A549 (cell line): Measurements from ENCODE around the gene TSPAN1. TPM values are rescaled to one million over a fixed set of nuclear protein-coding genes. Genes with fewer than 3 reads are reported as not detected.

Experiments
- ATAC-seq, 2 experiments: fragments of 200-7000 bp in 1 of 2; fragments of >200 bp in 1 of 2; cut with Nextera tagmentation in 1 of 2; cut with Tn5 transposase in 1 of 2; 3 replicates each; pipeline versions ENCODE4 v1.8.0 to v1.9.1; 2018 to 2020; ENCODE audit warnings: mild to moderate bottlenecking in 1 of 2, moderate library complexity in 1 of 2
- CTCF ChIA-PET: fragments of 300-600 bp; sonication (Branson Sonifier 250); formaldehyde crosslinking; extraction: SDS; loops from one replicate; lab custom pipeline; 2021; ENCODE audit warnings: antibody characterized with exemption, inconsistent platforms; lab: Yijun Ruan, JAX
- POLR2A ChIA-PET: fragments of 350-600 bp; formaldehyde crosslinking; extraction: SDS; loops from one replicate; lab custom pipeline; 2021; ENCODE audit warnings: antibody characterized with exemption, inconsistent platforms; lab: Yijun Ruan, JAX
- DNase-seq, 2 experiments: peaks; one replicate each; pipeline versions ENCODE4 v3.0.0 to v3.0.0-alpha.2; 2011 to 2016; ENCODE audit warnings: low read depth in 1 of 2, low spot score in 1 of 2
- FAIRE-seq: peaks from 2 replicates; lab custom pipeline; 2011; peaks lifted over from hg19 to GRCh38; lab: Jason Lieb, UNC
- H3K27ac ChIP-seq, 2 experiments: fragments of >200 bp; sonication (Bioruptor Twin); formaldehyde crosslinking; 3 replicates each; pipeline ENCODE4 v1.5.1; 2016 to 2017
- H3K4me1 ChIP-seq: fragments of >200 bp; sonication (Bioruptor Twin); formaldehyde crosslinking; 3 replicates; pipeline ENCODE4 v1.6.1; 2016
- H3K4me2 ChIP-seq: fragments of >200 bp; sonication (Bioruptor Twin); formaldehyde crosslinking; 3 replicates; pipeline ENCODE4 v1.6.1; 2016
- H3K4me3 ChIP-seq: fragments of >200 bp; sonication (Bioruptor Twin); formaldehyde crosslinking; 3 replicates; pipeline ENCODE4 v1.5.1; 2016
- H3K9me3 ChIP-seq: fragments of >200 bp; sonication (Bioruptor Twin); formaldehyde crosslinking; 3 replicates; pipeline ENCODE4 v1.6.1; 2016
- ATOH8 ChIP-seq: fragments of 250-450 bp; sonication (Bioruptor Pico); IDR thresholded peaks from 2 replicates; pipeline ENCODE4 v1.5.0; 2020; ENCODE audit warnings: low read depth, mild to moderate bottlenecking, moderate library complexity
- BHLHE40 ChIP-seq: IDR thresholded peaks from 2 replicates; pipeline ENCODE4 v1.6.1; 2012; ENCODE audit warnings: low read depth, low read length, inconsistent platforms
- CHD2 ChIP-seq: fragments of 150-350 bp; IDR thresholded peaks from 2 replicates; pipeline ENCODE4 v1.6.1; 2014; ENCODE audit warnings: low read length; ENCODE audit not compliant: partially characterized antibody
- CTCF ChIP-seq: fragments of >200 bp; sonication (Bioruptor Twin); formaldehyde crosslinking; IDR thresholded peaks from 3 replicates; pipeline ENCODE4 v1.5.1; 2016
- E2F6 ChIP-seq: IDR thresholded peaks from 2 replicates; pipeline ENCODE4 v1.6.1; 2012; ENCODE audit warnings: low read depth, borderline replicate concordance
- EHF ChIP-seq: fragments of 250-450 bp; sonication (Bioruptor Pico); IDR thresholded peaks from 2 replicates; pipeline ENCODE4 v1.5.0; 2020; ENCODE audit warnings: mild to moderate bottlenecking
- ESRRA ChIP-seq: fragments of 150-350 bp; IDR thresholded peaks from 2 replicates; pipeline ENCODE4 v1.6.1; 2014; ENCODE audit warnings: mild to moderate bottlenecking, low read length, borderline replicate concordance
- FOSL2 ChIP-seq, 2 experiments: fragments of 450-650 bp in 1 of 2; fragments of >200 bp in 1 of 2; sonication (Bioruptor Twin) in 1 of 2; formaldehyde crosslinking; IDR thresholded peaks; 2 replicates each; pipeline versions ENCODE4 v1.5.0 to v1.6.1; 2016 to 2020; ENCODE audit warnings: mild to moderate bottlenecking in 1 of 2, moderate library complexity in 1 of 2
- FOXS1 ChIP-seq: fragments of 250-450 bp; sonication (Bioruptor Pico); IDR thresholded peaks from 2 replicates; pipeline ENCODE4 v1.5.0; 2020; ENCODE audit warnings: mild to moderate bottlenecking, moderate library complexity
- GATA3 ChIP-seq: IDR thresholded peaks from 2 replicates; pipeline ENCODE4 v1.6.1; 2012; ENCODE audit warnings: borderline replicate concordance
- HOXB13 ChIP-seq: fragments of 250-450 bp; sonication (Bioruptor Pico); IDR thresholded peaks from 2 replicates; pipeline ENCODE4 v1.5.0; 2020; ENCODE audit warnings: low read depth, mild to moderate bottlenecking, moderate library complexity
- HOXB5 ChIP-seq: fragments of 250-450 bp; sonication (Bioruptor Pico); IDR thresholded peaks from 2 replicates; pipeline ENCODE4 v1.5.0; 2020; ENCODE audit warnings: mild to moderate bottlenecking, moderate library complexity
- JUN ChIP-seq, 2 experiments: fragments of >200 bp; sonication (Bioruptor Twin); formaldehyde crosslinking; IDR thresholded peaks; 2 replicates in 1 of 2; 3 replicates in 1 of 2; pipeline ENCODE4 v1.6.1; 2016 to 2017
- MAX ChIP-seq: IDR thresholded peaks from 2 replicates; pipeline ENCODE4 v1.6.1; 2012
- MYC ChIP-seq: IDR thresholded peaks from 2 replicates; pipeline ENCODE4 v1.6.1; 2012; ENCODE audit warnings: mild to moderate bottlenecking, inconsistent platforms, low read length, improper control_type of control experiment, borderline replicate concordance
- NPAS2 ChIP-seq: fragments of 250-450 bp; sonication (Bioruptor Pico); IDR thresholded peaks from 2 replicates; pipeline ENCODE4 v1.8.0; 2022; ENCODE audit warnings: mild to moderate bottlenecking, moderate library complexity, borderline replicate concordance
- PHF8 ChIP-seq: fragments of 200-600 bp; sonication (generic); IDR thresholded peaks from 2 replicates; pipeline ENCODE4 v1.6.1; 2016; ENCODE audit warnings: low read depth, mild to moderate bottlenecking, antibody characterized with exemption, moderate library complexity, borderline replicate concordance
- POLR2A ChIP-seq: IDR thresholded peaks from 2 replicates; pipeline ENCODE4 v1.6.1; 2012; ENCODE audit warnings: mild to moderate bottlenecking, low read length
- RAD21 ChIP-seq, 2 experiments: fragments of >200 bp in 1 of 2; sonication (Bioruptor Twin) in 1 of 2; formaldehyde crosslinking in 1 of 2; IDR thresholded peaks in 1 of 2; conservative IDR thresholded peaks in 1 of 2; 2 replicates in 1 of 2; 3 replicates in 1 of 2; pipeline ENCODE4 v1.6.1; 2012 to 2018; ENCODE audit warnings: inconsistent platforms in 1 of 2
- RCOR1 ChIP-seq: fragments of 150-350 bp; IDR thresholded peaks from 2 replicates; pipeline ENCODE4 v1.6.1; 2014; ENCODE audit warnings: antibody characterized with exemption, low read length, low read depth
- RNF2 ChIP-seq: fragments of 200-600 bp; sonication (generic); IDR thresholded peaks from 2 replicates; pipeline ENCODE4 v1.6.1; 2016; ENCODE audit warnings: low read depth, mild to moderate bottlenecking, antibody characterized with exemption, moderate library complexity, borderline replicate concordance
- TP53 ChIP-seq: fragments of 250-450 bp; sonication (Bioruptor Pico); IDR thresholded peaks from 2 replicates; pipeline ENCODE4 v1.5.0; 2021; ENCODE audit warnings: mild to moderate bottlenecking, moderate library complexity
- ZC3H11A ChIP-seq: fragments of 450-650 bp; IDR thresholded peaks from 2 replicates; pipeline ENCODE4 v1.6.1; 2014; ENCODE audit warnings: antibody characterized with exemption, mild to moderate bottlenecking
- ZNF302 ChIP-seq: fragments of 250-450 bp; sonication (Bioruptor Pico); IDR thresholded peaks from 2 replicates; pipeline ENCODE4 v1.9.0; 2021; ENCODE audit warnings: inconsistent platforms, mild to moderate bottlenecking, moderate library complexity
- WGBS: methylation state at CpG from one replicate; pipeline ENCODE4 v1.1.6; 2017; ENCODE audit errors: missing lambda C conversion rate; 5-methylcytosine and 5-hydroxymethylcytosine counted together
- polyA plus RNA-seq, 4 experiments: library from polyadenylated mRNA; depleted of rRNA in 3 of 4; stranded (reverse); fragments of >200 nt; fragmentation: RNase III in 1 of 4; extraction: RNeasy Plus Mini Kit Qiagen cat#74134 plus additional on column Dnase treatment in 1 of 4; gene quantifications; 2 replicates in 3 of 4; 3 replicates in 1 of 4; pipeline ENCODE4 v1.2.3, GENCODE V29; 2011 to 2017

Gene TSPAN1
- polyA plus RNA-seq, 2 of the 4 experiments (the other 2 are of a cell fraction): 2.1 TPM

GRCh38 chr1:46181343-46182260 is 6.7 kb downstream of the TSPAN1 start:
- Histone ChIP-seq H3K4me1 (peaks cover 46% of the 10 kb centered on the region), H3K27ac (peak overlapping the region in 1 of 2 experiments; percentile 29; a peak in 2 of 6 replicates), H3K9me3 (no peaks in the 10 kb centered on the region), H3K4me3 (no peak overlapping the region), H3K4me2 (no peak overlapping the region)
- DNase-seq: no peak
- no peak for ATAC-seq
- ChIA-PET CTCF (interaction anchor here (0.6 to 14.4 kb wide), 10 partner anchors 8 to 145 kb away, joined by 3 to 181 read pairs (median 4); no protein-coding TSS in a partner anchor), POLR2A (no interaction called here)
- FAIRE-seq: no peak
- WGBS: 69% methylated on average over 10 of the region's 10 CpGs
- no peak for TF ChIP-seq BHLHE40
- no peak for TF ChIP-seq HOXB13 (CRISPR knock-in tag)
- TF ChIP-seq NPAS2 (CRISPR knock-in tag): no peak

- 35% methylated on average over 7 of the region's 8 CpGs for whole genome bisulfite sequencing
- POLR2A ChIA-PET: interaction anchor here (1.2 to 1.3 kb wide), 2 partner anchors 12 to 40 kb away, joined by 3 to 6 read pairs; no protein-coding TSS in a partner anchor
- CTCF ChIA-PET: interaction anchor here (1.0 to 14.4 kb wide), 7 partner anchors 12 to 147 kb away, joined by 3 to 181 read pairs (median 5); no protein-coding TSS in a partner anchor
- Histone ChIP-seq H3K4me2 (peak overlapping the region; percentile 66), H3K27ac (peak overlapping the region; percentile 89 to 91), H3K4me1 (peaks cover 46% of the 10 kb centered on the region), H3K4me3 (no peak overlapping the region; the same call in 2 of the 3 replicates), H3K9me3 (no peaks in the 10 kb centered on the region)
- peak; percentile 74 to 83 for DNase-seq
- ATAC-seq: peak; percentile 70 to 80
- TF ChIP-seq MAX: peak; percentile 54; the same call in 1 of the 2 replicates
- 0 out of 2 replicates have a peak, but pooled peaks have one; percentile 35 for TF ChIP-seq ESRRA
- no peak for TF ChIP-seq CTCF
- TF ChIP-seq POLR2A: no peak
- TF ChIP-seq GATA3: 0 out of 2 replicates have a peak, but pooled peaks have one; percentile 17
- no peak for TF ChIP-seq RCOR1
- peak; percentile 46; the same call in 1 of the 2 replicates for TF ChIP-seq FOSL2 (IDR thresholded peaks at IDR 0.05)
- TF ChIP-seq FOSL2 (CRISPR knock-in tag; IDR thresholded peaks at IDR 0.05): peak; percentile 59
- FAIRE-seq: no peak
These were observed 8.4 kb downstream of the TSPAN1 start for GRCh38 chr1:46183079-46183847.

GRCh38 chr1:46183926-46184557 is 9.2 kb downstream of the TSPAN1 start:
- no peak for DNase-seq
- Histone ChIP-seq H3K27ac (peak overlapping the region; percentile 89 to 91), H3K4me2 (peak overlapping the region; percentile 66), H3K9me3 (no peaks in the 10 kb centered on the region), H3K4me1 (peaks cover 46% of the 10 kb centered on the region), H3K4me3 (no peak overlapping the region; the same call in 2 of the 3 replicates)
- ChIA-PET POLR2A (interaction anchor here (1.0 to 1.3 kb wide), 3 partner anchors 9 to 39 kb away, joined by 3 to 6 read pairs (median 3); no protein-coding TSS in a partner anchor), CTCF (interaction anchor here (1.0 to 14.4 kb wide), 6 partner anchors 11 to 147 kb away, joined by 3 to 181 read pairs (median 6); no protein-coding TSS in a partner anchor)
- WGBS: 86% methylated on average over 12 of the region's 12 CpGs
- no peak for FAIRE-seq
- ATAC-seq: no peak
- TF ChIP-seq ZNF302 (CRISPR knock-in tag): no peak
- no peak for TF ChIP-seq EHF
- no peak for TF ChIP-seq CHD2
- no peak for TF ChIP-seq TP53
- no peak for TF ChIP-seq ATOH8
- no peak for TF ChIP-seq ZC3H11A
- no peak for TF ChIP-seq RAD21 (conservative IDR thresholded peaks at IDR 0.05 in 1 of 2, IDR thresholded peaks at IDR 0.05 in 1 of 2)
- TF ChIP-seq BHLHE40: no peak
- no peak for TF ChIP-seq JUN (IDR thresholded peaks at IDR 0.05)
- TF ChIP-seq PHF8: no peak
- no peak for TF ChIP-seq RNF2
- TF ChIP-seq E2F6: no peak
- no peak for TF ChIP-seq FOXS1 (CRISPR knock-in tag)
- TF ChIP-seq MYC: no peak
- no peak for TF ChIP-seq HOXB5 (CRISPR knock-in tag)
